Measurements from ENCODE around the gene KIF6. TPM values are rescaled to one million over a fixed set of nuclear protein-coding genes. Genes with fewer than 3 reads are reported as not detected.

KIF6 gene
- total RNA-seq, 2 experiments from 2014 or later: not detected

DNA sequence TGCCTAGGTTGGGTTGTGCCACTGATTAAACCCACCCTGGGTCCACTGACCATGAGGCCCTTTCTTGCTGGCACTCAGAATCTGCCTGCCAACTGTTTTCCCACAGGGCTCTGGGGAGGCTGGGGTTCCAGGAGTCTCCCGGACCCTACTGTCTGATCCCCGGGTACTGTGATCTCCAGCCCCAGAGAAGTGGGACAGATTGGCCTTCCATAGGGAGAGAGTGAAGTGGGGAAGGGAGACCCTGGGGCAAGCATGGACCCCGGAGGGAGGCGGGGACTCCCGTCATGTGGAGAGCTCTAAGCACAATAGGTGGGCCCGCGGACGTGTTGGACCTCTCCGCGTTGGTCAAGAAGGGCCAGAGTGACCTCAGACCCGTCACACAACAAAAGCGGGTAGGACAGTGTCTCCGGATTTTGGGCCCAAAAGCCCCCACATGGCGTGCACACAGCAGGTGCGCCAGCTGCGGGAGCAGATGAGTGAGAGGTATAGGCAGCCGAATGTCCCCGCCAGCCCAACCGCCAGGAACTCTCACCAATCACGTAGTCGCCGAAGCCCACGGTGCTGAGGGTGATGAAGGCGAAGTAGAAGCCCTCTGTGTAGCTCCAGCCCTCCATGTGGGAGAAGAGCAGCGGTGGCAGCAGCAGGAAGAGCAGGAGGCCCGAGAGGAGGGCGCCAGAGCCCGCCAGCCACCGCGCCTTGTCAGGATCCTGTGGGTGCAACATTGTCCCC, 421.6 kb downstream of the KIF6 start:
- CTCF ChIA-PET: interaction anchor here (0.7 to 4.2 kb wide), 17 partner anchors 12 to 330 kb away, joined by 3 to 91 read pairs (median 3); no protein-coding TSS in a partner anchor
- H3K36me3 Mint-ChIP-seq (ENCODE audit: low read depth): no peaks in the 10 kb centered on the region
- POLR2A ChIA-PET: no interaction called here
- H3K27me3 Mint-ChIP-seq: no peaks in the 10 kb centered on the region
- no peaks in the 10 kb centered on the region for H3K9me3 Mint-ChIP-seq
- peaks cover 8% of the 10 kb centered on the region for H3K4me1 Mint-ChIP-seq
- no peak overlapping the region for H3K27ac Mint-ChIP-seq
- H3K4me3 Mint-ChIP-seq: no peak overlapping the region
- no peak for DNase-seq

DNA sequence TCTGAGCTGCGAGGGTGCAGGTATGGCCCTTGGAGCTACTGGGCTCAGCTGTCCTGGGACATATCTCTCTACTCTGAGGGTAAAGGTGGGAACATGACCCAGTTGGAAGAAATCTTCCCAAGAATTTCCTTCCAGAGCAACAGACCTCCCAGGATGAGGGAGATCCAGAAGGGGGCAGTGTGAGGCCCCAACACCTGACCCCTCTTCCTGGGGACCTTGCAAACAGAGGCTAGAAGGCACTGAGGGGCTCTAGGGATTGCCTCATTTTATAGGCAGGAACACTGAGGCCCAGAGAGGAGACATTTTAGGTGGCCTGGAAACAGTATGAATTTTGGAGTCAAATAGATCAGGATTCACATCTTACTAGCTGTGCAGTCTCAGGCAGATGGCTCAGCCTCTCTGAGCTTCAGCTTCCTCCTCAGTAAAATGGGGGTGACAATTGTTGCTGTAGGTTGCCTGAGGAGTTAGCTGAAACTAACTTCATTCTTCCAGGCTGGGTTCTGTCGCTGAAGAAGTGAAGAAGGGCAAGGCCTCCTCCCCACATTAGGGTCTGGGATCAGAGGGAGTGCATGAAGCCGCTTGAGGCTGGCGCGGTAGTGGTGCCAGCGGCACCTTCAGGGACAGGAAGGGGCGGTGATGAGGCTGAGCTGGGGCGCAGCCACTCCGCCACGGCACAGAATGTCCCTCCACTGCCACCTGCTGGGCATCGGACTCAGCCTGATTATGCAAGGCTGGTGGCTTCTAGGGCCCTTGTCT, 422.4 kb downstream of the KIF6 start:
- Mint-ChIP-seq H3K36me3 (ENCODE audit: low read depth) (no peaks in the 10 kb centered on the region), H3K27ac (no peak overlapping the region), H3K4me1 (peaks cover 8% of the 10 kb centered on the region), H3K4me3 (peak overlapping the region; percentile 9), H3K9me3 (no peaks in the 10 kb centered on the region), H3K27me3 (no peaks in the 10 kb centered on the region)
- ChIA-PET CTCF (interaction anchor here (0.7 to 4.2 kb wide), 21 partner anchors 11 to 330 kb away, joined by 3 to 91 read pairs (median 3); partner anchors contain the start of gene SAYSD1), POLR2A (no interaction called here)
- DNase-seq: peak; percentile 91

DNA sequence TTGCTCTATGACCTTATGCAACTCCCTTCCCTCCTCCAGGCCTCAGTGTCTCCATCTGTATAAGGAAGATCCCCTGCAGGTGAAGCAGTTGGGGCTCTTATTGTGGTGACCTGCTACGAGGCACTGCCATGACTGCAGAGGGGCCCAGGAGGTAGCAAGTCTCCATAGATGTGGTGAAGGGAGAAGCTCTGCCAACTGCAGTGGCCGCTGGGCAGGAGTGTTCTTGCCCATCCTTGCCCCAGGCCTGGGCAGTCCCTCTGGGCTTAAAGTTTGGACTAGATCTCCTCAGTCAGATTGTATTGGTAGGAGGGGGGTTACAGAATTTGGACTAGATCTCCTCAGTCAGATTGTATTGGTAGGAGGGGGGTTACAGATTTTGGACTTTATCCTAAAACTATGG, 423.2 kb downstream of the KIF6 start:
- no peak for DNase-seq
- H3K36me3 Mint-ChIP-seq (ENCODE audit: low read depth): no peaks in the 10 kb centered on the region
- ChIA-PET CTCF (interaction anchor here (1.2 to 4.2 kb wide), 9 partner anchors 15 to 329 kb away, joined by 3 to 91 read pairs (median 4); no protein-coding TSS in a partner anchor), POLR2A (no interaction called here)
- H3K27me3 Mint-ChIP-seq: no peaks in the 10 kb centered on the region
- H3K9me3 Mint-ChIP-seq: no peaks in the 10 kb centered on the region
- H3K4me1 Mint-ChIP-seq: peaks cover 8% of the 10 kb centered on the region
- no peak overlapping the region for H3K27ac Mint-ChIP-seq
- H3K4me3 Mint-ChIP-seq: no peak overlapping the region

DNA sequence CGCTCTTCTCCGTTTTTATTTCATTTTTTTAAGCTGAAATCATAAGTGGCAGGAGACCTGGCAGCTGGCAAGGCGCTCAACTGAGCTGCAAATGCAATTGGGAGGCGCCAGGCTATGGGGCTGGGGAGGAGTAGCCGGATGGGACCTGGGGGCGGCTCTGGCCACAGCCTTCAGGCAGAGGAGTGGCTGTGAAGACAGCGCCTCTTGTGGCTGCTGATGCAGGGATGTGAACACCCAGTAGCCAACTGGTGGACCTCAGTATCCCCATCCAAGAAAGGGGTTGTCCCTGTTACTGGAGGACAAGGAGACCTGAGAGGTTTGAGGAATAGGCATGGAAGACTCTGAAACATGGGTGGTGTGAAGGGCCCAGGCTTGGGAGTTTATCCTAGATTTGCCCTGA, 423.6 kb downstream of the KIF6 start:
- Mint-ChIP-seq H3K27ac (no peak overlapping the region), H3K27me3 (no peaks in the 10 kb centered on the region), H3K9me3 (no peaks in the 10 kb centered on the region), H3K36me3 (ENCODE audit: low read depth) (no peaks in the 10 kb centered on the region), H3K4me3 (no peak overlapping the region), H3K4me1 (peaks cover 8% of the 10 kb centered on the region)
- POLR2A ChIA-PET: no interaction called here
- DNase-seq: no peak
- CTCF ChIA-PET: no interaction called here

DNA sequence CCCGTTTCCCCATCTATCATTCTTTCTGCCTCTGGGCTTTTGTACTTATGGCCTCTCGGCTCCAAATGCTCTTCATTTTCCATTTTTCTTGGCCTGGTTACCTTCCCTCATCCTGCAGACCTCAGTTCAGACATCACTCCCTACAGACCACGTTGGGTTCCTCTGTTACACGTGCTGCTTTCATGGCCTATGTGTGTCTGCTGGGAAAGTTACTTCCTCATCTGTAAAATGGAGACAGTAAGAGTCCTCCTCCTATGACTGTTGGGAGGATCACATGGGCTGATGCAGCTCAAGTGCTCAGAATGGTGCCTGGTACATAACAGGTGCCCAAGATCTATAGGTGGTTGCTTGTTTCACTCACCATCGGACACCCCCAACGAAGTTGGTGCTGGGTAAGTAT, 424.5 kb downstream of the KIF6 start:
- H3K27ac Mint-ChIP-seq: no peak overlapping the region
- H3K9me3 Mint-ChIP-seq: no peaks in the 10 kb centered on the region
- POLR2A ChIA-PET: no interaction called here
- CTCF ChIA-PET: interaction anchor here (0.6 kb wide), 1 partner anchor 141 kb away, joined by 3 read pairs; no protein-coding TSS in a partner anchor
- no peak overlapping the region for H3K4me3 Mint-ChIP-seq
- H3K36me3 Mint-ChIP-seq (ENCODE audit: low read depth): no peaks in the 10 kb centered on the region
- peaks cover 8% of the 10 kb centered on the region for H3K4me1 Mint-ChIP-seq
- no peaks in the 10 kb centered on the region for H3K27me3 Mint-ChIP-seq
- no peak for DNase-seq

DNA sequence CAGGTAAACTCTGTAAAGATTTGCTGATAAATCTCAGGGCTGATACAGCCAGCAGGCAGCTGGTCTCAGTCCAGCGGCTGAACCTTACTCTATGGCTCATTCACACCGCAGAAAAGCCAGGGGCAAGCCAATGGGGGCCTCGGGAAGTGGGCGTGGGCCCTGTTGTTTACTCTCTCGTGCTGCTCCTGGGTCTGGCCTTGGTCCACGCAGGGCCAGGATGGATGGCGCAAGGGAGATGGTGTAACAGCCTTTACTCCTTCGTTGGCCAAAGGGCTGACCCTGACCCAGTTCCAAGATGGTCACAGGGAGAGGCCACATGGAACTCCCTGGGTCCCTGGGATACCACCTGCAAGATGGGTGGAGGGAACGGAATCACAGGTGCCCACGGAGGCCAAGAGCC, 427.1 kb downstream of the KIF6 start:
- POLR2A ChIA-PET: no interaction called here
- no peak for DNase-seq
- no peak overlapping the region for H3K4me3 Mint-ChIP-seq
- CTCF ChIA-PET: interaction anchor here (1.1 kb wide), 1 partner anchor 130 kb away, joined by 4 read pairs; no protein-coding TSS in a partner anchor
- H3K36me3 Mint-ChIP-seq (ENCODE audit: low read depth): no peaks in the 10 kb centered on the region
- H3K9me3 Mint-ChIP-seq: no peaks in the 10 kb centered on the region
- peaks cover 7% of the 10 kb centered on the region for H3K4me1 Mint-ChIP-seq
- no peak overlapping the region for H3K27ac Mint-ChIP-seq
- no peaks in the 10 kb centered on the region for H3K27me3 Mint-ChIP-seq

DNA sequence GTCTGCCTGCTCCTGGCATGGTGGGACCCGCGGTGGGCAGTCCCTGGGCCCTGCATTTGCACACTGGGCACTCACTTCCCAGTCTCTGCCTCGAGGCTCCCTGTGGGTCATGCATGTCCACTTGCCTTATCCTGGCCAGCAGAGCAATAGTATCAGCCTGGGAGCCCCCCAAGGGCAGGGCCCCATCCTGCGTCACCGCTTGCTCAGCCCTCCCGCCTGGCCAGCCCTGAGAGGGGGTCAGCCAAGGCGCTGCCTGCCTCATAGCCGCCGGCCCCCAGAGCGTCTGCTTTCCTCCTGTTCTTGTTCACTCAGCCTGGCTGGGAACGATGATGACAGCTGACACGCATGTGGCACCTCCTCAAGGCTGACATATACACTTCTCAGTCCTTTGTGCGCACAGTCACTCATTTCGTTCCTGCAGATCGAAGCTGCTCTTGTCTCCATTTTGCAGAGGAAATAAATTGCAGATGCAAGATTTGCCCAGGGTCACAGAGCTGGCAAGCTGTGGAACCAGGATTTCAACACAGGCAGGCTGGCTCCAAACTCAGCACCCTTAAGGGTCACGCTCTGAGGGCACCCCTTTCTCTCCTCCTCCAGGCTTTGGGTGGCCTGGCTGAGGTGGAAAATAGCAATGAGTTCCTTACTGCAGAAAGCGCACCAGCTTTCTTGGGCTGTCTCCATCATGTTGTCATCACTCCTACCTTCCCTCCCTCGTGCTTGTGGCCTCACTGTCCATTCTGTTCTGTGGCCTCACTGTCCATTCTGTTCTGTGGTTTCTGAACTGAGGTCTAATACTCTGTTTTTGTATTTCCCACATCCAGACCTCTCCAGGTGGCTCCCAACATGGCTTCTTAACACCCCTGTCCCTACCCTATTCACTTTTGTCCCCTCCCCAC, 428.2 kb downstream of the KIF6 start:
- ChIA-PET POLR2A (no interaction called here), CTCF (no interaction called here)
- H3K27me3 Mint-ChIP-seq: no peaks in the 10 kb centered on the region
- H3K4me1 Mint-ChIP-seq: no peaks in the 10 kb centered on the region
- H3K9me3 Mint-ChIP-seq: no peaks in the 10 kb centered on the region
- no peaks in the 10 kb centered on the region for H3K36me3 Mint-ChIP-seq (ENCODE audit: low read depth)
- no peak overlapping the region for H3K27ac Mint-ChIP-seq
- no peak for DNase-seq
- no peak overlapping the region for H3K4me3 Mint-ChIP-seq

DNA sequence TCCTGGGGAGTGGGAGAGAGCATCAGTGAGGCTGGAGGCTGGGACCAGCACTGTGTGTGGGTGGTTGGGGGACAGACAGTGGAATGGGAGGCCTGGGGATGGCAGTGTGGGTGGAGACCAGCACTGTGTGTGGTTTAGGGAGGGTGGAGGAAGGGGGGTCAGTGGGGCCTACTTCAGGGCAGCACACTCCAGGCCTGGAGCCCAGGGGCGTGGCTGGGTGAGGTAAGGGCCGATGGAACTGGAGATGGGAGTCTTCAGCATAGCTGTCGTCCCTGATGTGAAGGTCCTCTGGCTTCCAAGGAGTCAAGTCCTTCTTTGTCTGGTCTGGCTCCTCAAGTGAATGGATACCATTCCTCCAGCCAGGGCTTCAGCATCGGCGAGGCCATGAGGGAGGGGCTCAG, 429.6 kb downstream of the KIF6 start:
- H3K27me3 Mint-ChIP-seq: no peaks in the 10 kb centered on the region
- H3K9me3 Mint-ChIP-seq: no peaks in the 10 kb centered on the region
- no peaks in the 10 kb centered on the region for H3K4me1 Mint-ChIP-seq
- H3K27ac Mint-ChIP-seq: no peak overlapping the region
- ChIA-PET CTCF (no interaction called here), POLR2A (no interaction called here)
- no peak for DNase-seq
- no peak overlapping the region for H3K4me3 Mint-ChIP-seq
- H3K36me3 Mint-ChIP-seq (ENCODE audit: low read depth): no peaks in the 10 kb centered on the region

DNA sequence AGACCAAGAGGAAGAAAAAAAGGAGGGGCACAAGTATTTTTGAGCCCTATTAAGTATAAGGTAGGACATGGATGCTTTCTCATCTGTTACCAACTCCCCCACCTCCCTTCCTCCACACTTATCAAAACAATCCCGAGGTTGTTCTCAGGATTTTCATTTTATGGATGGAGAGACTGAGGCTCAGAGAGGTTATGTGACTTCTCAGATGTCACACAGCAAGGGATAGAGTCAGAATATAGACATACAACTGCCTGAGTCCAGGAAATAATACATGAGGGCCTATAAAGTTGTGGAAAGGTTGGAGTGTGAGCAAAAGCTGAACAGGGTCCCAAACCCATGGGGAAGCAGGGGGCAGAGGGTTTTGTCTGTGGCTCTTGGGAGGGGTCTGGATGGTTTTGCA, 430.3 kb downstream of the KIF6 start:
- no peaks in the 10 kb centered on the region for H3K4me1 Mint-ChIP-seq
- H3K9me3 Mint-ChIP-seq: no peaks in the 10 kb centered on the region
- DNase-seq: no peak
- ChIA-PET CTCF (no interaction called here), POLR2A (no interaction called here)
- H3K27ac Mint-ChIP-seq: no peak overlapping the region
- H3K4me3 Mint-ChIP-seq: no peak overlapping the region
- no peaks in the 10 kb centered on the region for H3K36me3 Mint-ChIP-seq (ENCODE audit: low read depth)
- H3K27me3 Mint-ChIP-seq: no peaks in the 10 kb centered on the region

DNA sequence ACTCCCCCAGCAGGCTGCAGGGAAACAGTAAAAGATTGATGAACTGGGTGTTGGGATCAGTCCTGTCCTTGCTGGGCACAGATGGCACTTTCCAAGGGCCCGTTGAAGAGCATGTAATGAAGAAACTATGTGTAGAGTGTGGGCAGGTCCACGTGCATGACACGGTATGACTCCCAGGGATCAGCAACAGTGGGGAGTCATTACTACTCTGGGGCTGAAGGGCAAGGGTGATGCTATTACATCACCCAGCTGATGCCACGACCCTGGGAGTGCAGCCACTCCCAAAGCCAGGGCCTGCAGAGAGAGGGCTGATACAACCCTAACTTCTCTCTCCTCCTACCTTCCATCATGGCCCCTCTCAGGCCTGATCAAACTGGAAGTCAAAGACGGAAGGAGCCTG, 431.1 kb downstream of the KIF6 start:
- ChIA-PET POLR2A (no interaction called here), CTCF (no interaction called here)
- no peak for DNase-seq
- Mint-ChIP-seq H3K36me3 (ENCODE audit: low read depth) (no peaks in the 10 kb centered on the region), H3K27me3 (no peaks in the 10 kb centered on the region), H3K9me3 (no peaks in the 10 kb centered on the region), H3K4me1 (peaks cover 1% of the 10 kb centered on the region), H3K27ac (no peak overlapping the region), H3K4me3 (no peak overlapping the region)

DNA sequence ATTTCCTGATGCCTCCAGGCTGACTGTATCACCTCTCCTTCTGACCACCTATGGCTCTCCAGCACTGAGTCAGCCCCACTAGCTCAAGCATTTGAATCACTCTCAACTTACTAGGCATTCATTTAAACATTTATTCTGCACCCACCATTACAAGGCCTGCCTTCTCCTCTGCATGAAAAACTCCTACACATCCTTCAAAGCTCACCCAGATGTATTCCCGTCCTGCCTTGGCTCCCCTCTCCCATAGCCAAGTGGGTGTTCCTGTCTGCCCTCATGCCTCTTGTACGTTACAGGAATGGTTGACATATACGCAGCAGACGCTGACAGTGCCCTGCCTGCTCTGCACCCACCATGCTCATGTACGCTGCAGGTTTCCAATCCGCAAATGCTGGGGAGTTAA, 432.6 kb downstream of the KIF6 start:
- DNase-seq: no peak
- Mint-ChIP-seq H3K9me3 (no peaks in the 10 kb centered on the region), H3K4me1 (peaks cover 4% of the 10 kb centered on the region), H3K4me3 (no peak overlapping the region), H3K27ac (no peak overlapping the region), H3K36me3 (ENCODE audit: low read depth) (no peaks in the 10 kb centered on the region), H3K27me3 (no peaks in the 10 kb centered on the region)
- CTCF ChIA-PET: no interaction called here
- POLR2A ChIA-PET: no interaction called here

DNA sequence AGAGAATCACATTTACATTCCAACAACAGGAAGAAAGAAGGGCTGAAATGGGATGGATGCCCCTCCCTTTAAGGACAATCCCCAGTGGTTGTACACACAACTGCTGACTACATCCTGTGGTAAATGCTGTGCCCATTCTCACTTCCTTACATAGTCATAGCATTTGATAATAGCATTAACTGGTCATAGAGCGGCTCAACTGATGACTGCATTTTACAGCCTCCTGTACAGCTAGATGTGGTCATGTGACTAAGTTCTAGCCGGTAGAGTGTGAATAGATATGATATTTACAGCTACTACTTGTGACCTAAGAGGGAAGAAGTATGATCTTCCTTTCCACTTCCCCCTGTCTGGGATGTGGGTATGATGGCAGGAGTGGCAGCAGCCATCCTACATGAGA, 435.7 kb downstream of the KIF6 start:
- POLR2A ChIA-PET: no interaction called here
- H3K27ac Mint-ChIP-seq: no peak overlapping the region
- CTCF ChIA-PET: no interaction called here
- H3K36me3 Mint-ChIP-seq (ENCODE audit: low read depth): no peaks in the 10 kb centered on the region
- no peak overlapping the region for H3K4me3 Mint-ChIP-seq
- peaks cover 4% of the 10 kb centered on the region for H3K4me1 Mint-ChIP-seq
- H3K27me3 Mint-ChIP-seq: no peaks in the 10 kb centered on the region
- no peaks in the 10 kb centered on the region for H3K9me3 Mint-ChIP-seq
- DNase-seq: no peak

DNA sequence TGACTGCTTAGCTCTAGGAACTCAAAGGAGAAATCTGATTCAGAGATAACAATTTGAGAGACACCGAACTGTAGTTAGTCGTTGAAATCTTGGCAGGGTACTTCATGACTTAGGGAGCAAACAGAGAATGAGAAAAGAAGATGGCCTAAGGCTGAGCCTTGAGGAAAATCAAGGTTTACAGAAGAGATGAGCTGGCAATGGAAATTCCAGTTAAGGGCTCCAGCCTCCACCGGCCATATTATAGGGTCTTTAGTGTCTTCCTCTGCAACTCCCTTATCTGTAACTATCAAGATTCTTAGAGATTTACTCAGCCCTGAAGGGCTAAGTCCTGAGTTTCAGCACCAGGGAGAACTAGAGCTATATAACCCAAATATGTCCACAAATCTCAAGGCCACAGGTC, 437.6 kb downstream of the KIF6 start:
- H3K4me3 Mint-ChIP-seq: no peak overlapping the region
- ChIA-PET POLR2A (no interaction called here), CTCF (no interaction called here)
- no peaks in the 10 kb centered on the region for H3K36me3 Mint-ChIP-seq (ENCODE audit: low read depth)
- no peak for DNase-seq
- H3K27me3 Mint-ChIP-seq: no peaks in the 10 kb centered on the region
- no peak overlapping the region for H3K27ac Mint-ChIP-seq
- no peaks in the 10 kb centered on the region for H3K9me3 Mint-ChIP-seq
- peaks cover 4% of the 10 kb centered on the region for H3K4me1 Mint-ChIP-seq

All from activated CD4-positive, alpha-beta T cell treated with anti-CD3 and anti-CD28 coated beads, Interleukin-2, amount 10 ng/mL, durations not matched to agents 7 days and 5 days (primary cell).